C4-2B (cell line): ENCODE data around the gene ASB8.

Experiments
- CTCF ChIP-seq: fragments of 450-650 bp; conservative IDR thresholded peaks from 2 replicates; pipeline ENCODE4 v1.5.1; 2017; ENCODE audit warnings: mild to moderate bottlenecking
- ZFX ChIP-seq: fragments of 450-650 bp; IDR thresholded peaks from 2 replicates; pipeline ENCODE4 v1.6.1; 2017

GRCh38 chr12:48160807-48161206 is 3.5 kb upstream of the ASB8 start:
- TF ChIP-seq CTCF = no peak
- no peak for TF ChIP-seq ZFX
